Thyroid gland (tissue), 4 donors: ENCODE data around the gene CUL3.
A peak's percentile ranks its signal among the peaks of the same experiment; 100 is the strongest.

Experiments used
- POLR2A ChIP-seq, 2 donors: fragments of 450-650 bp; IDR thresholded peaks; one replicate each; pipeline ENCODE4 v1.6.1; 2017; ENCODE audit warnings: antibody characterized with exemption in 2 of 2, mild to moderate bottlenecking in 2 of 2, moderate library complexity in 1 of 2
- TF ChIP-seq, protein P1 (sequence below), 6 experiments: fragments of 200-600 bp in 3 of 6; fragments of 450-650 bp in 3 of 6; sonication (generic) in 3 of 6; IDR thresholded peaks; one replicate each; pipeline ENCODE4 v1.5.1; 2016 to 2019; ENCODE audit warnings: antibody characterized with exemption in 6 of 6, mild to moderate bottlenecking in 2 of 6, inconsistent platforms in 1 of 6, moderate library complexity in 1 of 6

DNA sequence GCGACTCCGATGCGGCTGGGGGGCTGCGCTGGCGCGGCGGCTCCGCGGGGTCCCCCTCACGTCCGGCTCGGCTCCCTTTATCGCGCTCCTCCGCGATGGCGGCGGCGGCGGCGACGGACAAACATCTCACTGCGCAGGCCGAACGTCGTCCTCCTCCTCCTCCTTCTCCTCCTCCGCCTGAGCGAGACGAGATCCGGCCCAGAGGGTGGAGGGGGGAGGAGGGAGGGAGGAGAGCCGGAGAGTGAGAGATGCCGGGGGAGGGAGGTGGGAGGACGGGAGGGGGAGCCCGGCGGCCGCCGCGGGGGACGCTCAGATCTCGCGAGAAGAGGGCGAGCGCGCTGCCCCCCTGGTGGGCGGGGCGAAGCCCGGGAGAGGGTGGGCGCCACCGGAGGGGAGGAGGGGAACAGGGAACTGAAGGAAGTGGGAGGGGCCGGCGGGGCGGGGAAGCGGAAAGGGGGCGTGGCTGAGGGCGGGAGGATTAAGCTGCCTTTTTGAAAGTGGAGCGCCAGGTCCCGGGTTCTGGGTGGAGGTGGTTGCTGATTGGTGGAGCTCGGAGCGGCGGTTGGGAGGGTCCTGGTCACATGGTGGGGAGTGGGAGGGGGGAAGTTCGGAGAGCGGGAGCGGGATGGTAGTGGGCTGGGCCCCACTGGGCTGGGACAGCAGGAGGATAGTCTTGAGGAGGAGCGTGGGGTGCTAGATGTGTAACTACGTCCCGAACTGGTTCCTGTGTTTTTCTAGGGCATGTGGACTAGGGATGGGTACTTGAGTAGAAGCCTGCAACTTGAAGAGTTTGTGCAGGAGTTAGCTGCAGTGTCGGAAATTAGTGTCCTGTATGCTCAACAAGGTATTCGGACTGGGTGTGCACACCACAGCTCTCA is at the start of gene CUL3:
- TF ChIP-seq POLR2A (IDR thresholded peaks at IDR 0.05): peak; percentile 80 to 91
- TF ChIP-seq, protein P1, sequence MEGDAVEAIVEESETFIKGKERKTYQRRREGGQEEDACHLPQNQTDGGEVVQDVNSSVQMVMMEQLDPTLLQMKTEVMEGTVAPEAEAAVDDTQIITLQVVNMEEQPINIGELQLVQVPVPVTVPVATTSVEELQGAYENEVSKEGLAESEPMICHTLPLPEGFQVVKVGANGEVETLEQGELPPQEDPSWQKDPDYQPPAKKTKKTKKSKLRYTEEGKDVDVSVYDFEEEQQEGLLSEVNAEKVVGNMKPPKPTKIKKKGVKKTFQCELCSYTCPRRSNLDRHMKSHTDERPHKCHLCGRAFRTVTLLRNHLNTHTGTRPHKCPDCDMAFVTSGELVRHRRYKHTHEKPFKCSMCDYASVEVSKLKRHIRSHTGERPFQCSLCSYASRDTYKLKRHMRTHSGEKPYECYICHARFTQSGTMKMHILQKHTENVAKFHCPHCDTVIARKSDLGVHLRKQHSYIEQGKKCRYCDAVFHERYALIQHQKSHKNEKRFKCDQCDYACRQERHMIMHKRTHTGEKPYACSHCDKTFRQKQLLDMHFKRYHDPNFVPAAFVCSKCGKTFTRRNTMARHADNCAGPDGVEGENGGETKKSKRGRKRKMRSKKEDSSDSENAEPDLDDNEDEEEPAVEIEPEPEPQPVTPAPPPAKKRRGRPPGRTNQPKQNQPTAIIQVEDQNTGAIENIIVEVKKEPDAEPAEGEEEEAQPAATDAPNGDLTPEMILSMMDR (IDR thresholded peaks at IDR 0.05): no peak
